Mucosa of stomach (tissue), 1 donor: ENCODE results near the gene PARK7.

Source experiments
- H3K27me3 ChIP-seq: one replicate; pipeline ENCODE4 v1.7.0; 2013; ENCODE audit warnings: mild to moderate bottlenecking, low read length; ENCODE audit not compliant: control insufficient read depth, insufficient read depth
- H3K36me3 ChIP-seq: one replicate; pipeline ENCODE4 v1.7.0; 2013; ENCODE audit warnings: low read length; ENCODE audit not compliant: control insufficient read depth, insufficient read depth
- H3K4me1 ChIP-seq: one replicate; pipeline ENCODE4 v1.7.0; 2013; ENCODE audit warnings: mild to moderate bottlenecking, low read length; ENCODE audit not compliant: control insufficient read depth, insufficient read depth
- H3K4me3 ChIP-seq: one replicate; pipeline ENCODE4 v1.7.0; 2013; ENCODE audit warnings: low read length
- H3K9ac ChIP-seq: one replicate; pipeline ENCODE4 v1.7.0; 2013; ENCODE audit warnings: mild to moderate bottlenecking, low read length, moderate library complexity
- H3K9me3 ChIP-seq: one replicate; pipeline ENCODE4 v1.7.0; 2013; ENCODE audit warnings: mild to moderate bottlenecking, low read length, moderate library complexity; ENCODE audit not compliant: control insufficient read depth
- donor health status: Pancreatic carcinoma.

PARK7 gene

GRCh38 chr1:8024329-8024728, 62.8 kb downstream of the PARK7 start:
- Histone ChIP-seq H3K4me1 (peaks cover 56% of the 10 kb centered on the region), H3K9ac (peak overlapping the region; percentile 97)

GRCh38 chr1:8025061-8025670, 63.7 kb downstream of the PARK7 start:
- Histone ChIP-seq H3K36me3 (no peaks in the 10 kb centered on the region), H3K4me3 (peak overlapping the region; percentile 95), H3K4me1 (peaks cover 49% of the 10 kb centered on the region), H3K9ac (peak overlapping the region; percentile 97), H3K9me3 (no peaks in the 10 kb centered on the region), H3K27me3 (no peaks in the 10 kb centered on the region)

More at GRCh38 chr1:8024329-8024728, 62.8 kb downstream of the PARK7 start:
- Histone ChIP-seq H3K4me3 (peak overlapping the region; percentile 95), H3K36me3 (no peaks in the 10 kb centered on the region), H3K9me3 (no peaks in the 10 kb centered on the region), H3K27me3 (no peaks in the 10 kb centered on the region)

GRCh38 chr1:8025671-8026144, 64.2 kb downstream of the PARK7 start:
- Histone ChIP-seq H3K9me3 (no peaks in the 10 kb centered on the region), H3K27me3 (no peaks in the 10 kb centered on the region), H3K36me3 (no peaks in the 10 kb centered on the region), H3K4me3 (peak overlapping the region; percentile 95), H3K9ac (peak overlapping the region; percentile 97), H3K4me1 (peaks cover 47% of the 10 kb centered on the region)

GRCh38 chr1:8026153-8026975, 64.9 kb downstream of the PARK7 start, which contains the start of gene ERRFI1:
TSS of gene ERRFI1 (minus strand) at chr1:8026309. CDS start at chr1:8015619, 10,690 bp downstream.
- peak within 1 kb of the TSS; percentile 95 for H3K4me3 ChIP-seq
- H3K4me1 ChIP-seq = peaks cover 47% of the 10 kb centered on the region
- H3K36me3 ChIP-seq = no peaks in the 10 kb centered on the region
- peak within 1 kb of the TSS; percentile 97 for H3K9ac ChIP-seq
- no peaks in the 10 kb centered on the region for H3K9me3 ChIP-seq
- no peaks in the 10 kb centered on the region for H3K27me3 ChIP-seq

GRCh38 chr1:8026976-8027747, 65.7 kb downstream of the PARK7 start:
- peak overlapping the region; percentile 56 for H3K4me3 ChIP-seq
- peaks cover 41% of the 10 kb centered on the region for H3K4me1 ChIP-seq
- H3K9ac ChIP-seq = peak overlapping the region; percentile 97

GRCh38 chr1:8027748-8028570, 66.4 kb downstream of the PARK7 start:
- peaks cover 33% of the 10 kb centered on the region for H3K4me1 ChIP-seq
- H3K9me3 ChIP-seq = no peaks in the 10 kb centered on the region
- no peaks in the 10 kb centered on the region for H3K36me3 ChIP-seq
- peak overlapping the region; percentile 97 for H3K9ac ChIP-seq
- H3K4me3 ChIP-seq = no peak overlapping the region
- no peaks in the 10 kb centered on the region for H3K27me3 ChIP-seq

More at GRCh38 chr1:8026976-8027747, 65.7 kb downstream of the PARK7 start:
- Histone ChIP-seq H3K36me3 (no peaks in the 10 kb centered on the region), H3K9me3 (no peaks in the 10 kb centered on the region), H3K27me3 (no peaks in the 10 kb centered on the region)

- Histone ChIP-seq H3K36me3 (no peaks in the 10 kb centered on the region), H3K27me3 (no peaks in the 10 kb centered on the region), H3K4me3 (no peak overlapping the region), H3K4me1 (peaks cover 27% of the 10 kb centered on the region), H3K9ac (peak overlapping the region; percentile 97), H3K9me3 (no peaks in the 10 kb centered on the region)
Measured at GRCh38 chr1:8028571-8028910, 67.0 kb downstream of the PARK7 start.

GRCh38 chr1:8031176-8031785, 69.8 kb downstream of the PARK7 start:
- Histone ChIP-seq H3K4me1 (peaks cover 25% of the 10 kb centered on the region), H3K36me3 (no peaks in the 10 kb centered on the region), H3K9me3 (no peaks in the 10 kb centered on the region), H3K27me3 (no peaks in the 10 kb centered on the region), H3K9ac (no peak overlapping the region), H3K4me3 (no peak overlapping the region)

GRCh38 chr1:8032366-8032910, 70.9 kb downstream of the PARK7 start:
- no peaks in the 10 kb centered on the region for H3K9me3 ChIP-seq
- no peak overlapping the region for H3K9ac ChIP-seq
- peaks cover 14% of the 10 kb centered on the region for H3K4me1 ChIP-seq
- H3K27me3 ChIP-seq = no peaks in the 10 kb centered on the region
- H3K4me3 ChIP-seq = no peak overlapping the region
- no peaks in the 10 kb centered on the region for H3K36me3 ChIP-seq

GRCh38 chr1:8033322-8033721, 71.8 kb downstream of the PARK7 start:
- Histone ChIP-seq H3K9ac (no peak overlapping the region), H3K4me1 (peaks cover 6% of the 10 kb centered on the region), H3K36me3 (no peaks in the 10 kb centered on the region), H3K27me3 (no peaks in the 10 kb centered on the region), H3K4me3 (no peak overlapping the region), H3K9me3 (no peaks in the 10 kb centered on the region)
